ENCODE measurements around the gene DBN1. TPM values are rescaled to one million over a fixed set of nuclear protein-coding genes. Genes with fewer than 3 reads are reported as not detected.

Gene DBN1
- total and polyA plus RNA-seq, 2 donors (not counting 1 experiment from before 2014, with no cell fraction given) = 96.4 to 138 TPM

DNA sequence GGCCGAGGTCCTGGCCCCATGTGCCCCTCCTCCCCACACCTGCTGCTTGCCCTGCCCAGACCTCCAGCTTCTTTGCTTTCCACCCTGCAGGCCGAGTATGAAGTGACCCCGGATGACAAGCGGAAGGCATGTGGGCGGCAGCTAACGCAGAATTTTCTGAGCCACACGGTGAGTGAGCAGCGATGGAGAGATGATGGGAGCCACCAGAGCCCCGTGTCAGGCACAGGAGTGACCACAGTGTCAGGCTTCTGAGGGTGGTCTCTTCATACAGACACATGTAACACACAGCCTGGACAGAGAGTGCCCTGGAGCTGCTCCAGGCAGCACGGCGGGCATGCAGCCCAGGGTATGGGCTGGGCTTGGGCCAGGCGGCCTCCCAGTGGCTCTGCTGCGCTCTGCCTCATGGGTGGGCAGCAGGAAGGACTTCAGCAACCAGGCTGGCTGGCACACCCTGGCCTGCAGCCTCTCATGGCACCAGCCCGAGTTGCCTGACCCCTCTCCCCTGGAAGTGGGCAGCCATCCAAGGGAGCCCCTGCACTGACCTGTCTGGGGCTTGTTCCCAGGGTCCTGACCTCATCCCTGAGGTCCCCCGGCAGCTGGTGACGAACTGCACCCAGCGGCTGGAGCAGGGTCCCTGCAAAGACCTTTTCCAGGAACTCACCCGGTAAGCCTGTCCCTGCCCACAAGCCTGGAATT is 41.1 kb downstream of the DBN1 start:
- TF ChIP-seq, protein P1, sequence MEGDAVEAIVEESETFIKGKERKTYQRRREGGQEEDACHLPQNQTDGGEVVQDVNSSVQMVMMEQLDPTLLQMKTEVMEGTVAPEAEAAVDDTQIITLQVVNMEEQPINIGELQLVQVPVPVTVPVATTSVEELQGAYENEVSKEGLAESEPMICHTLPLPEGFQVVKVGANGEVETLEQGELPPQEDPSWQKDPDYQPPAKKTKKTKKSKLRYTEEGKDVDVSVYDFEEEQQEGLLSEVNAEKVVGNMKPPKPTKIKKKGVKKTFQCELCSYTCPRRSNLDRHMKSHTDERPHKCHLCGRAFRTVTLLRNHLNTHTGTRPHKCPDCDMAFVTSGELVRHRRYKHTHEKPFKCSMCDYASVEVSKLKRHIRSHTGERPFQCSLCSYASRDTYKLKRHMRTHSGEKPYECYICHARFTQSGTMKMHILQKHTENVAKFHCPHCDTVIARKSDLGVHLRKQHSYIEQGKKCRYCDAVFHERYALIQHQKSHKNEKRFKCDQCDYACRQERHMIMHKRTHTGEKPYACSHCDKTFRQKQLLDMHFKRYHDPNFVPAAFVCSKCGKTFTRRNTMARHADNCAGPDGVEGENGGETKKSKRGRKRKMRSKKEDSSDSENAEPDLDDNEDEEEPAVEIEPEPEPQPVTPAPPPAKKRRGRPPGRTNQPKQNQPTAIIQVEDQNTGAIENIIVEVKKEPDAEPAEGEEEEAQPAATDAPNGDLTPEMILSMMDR (conservative IDR thresholded peaks at IDR 0.05 in 1 of 2, IDR thresholded peaks at IDR 0.05 in 1 of 2; ENCODE audit: low read depth in 1 of 2, low read length in 2 of 2) = no peak
- TF ChIP-seq EZH2 (IDR thresholded peaks at IDR 0.05; ENCODE audit: low read length, missing control alignments) = no peak
- H3K79me2 ChIP-seq (ENCODE audit: control insufficient read depth, insufficient read depth, low read length) = peaks cover 15% of the 10 kb centered on the region
- H3K27me3 ChIP-seq (ENCODE audit: control insufficient read depth, insufficient read depth, low read length) = no peaks in the 10 kb centered on the region
- no peak overlapping the region for H3K9ac ChIP-seq (ENCODE audit: insufficient read depth, low read length)
- DNase-seq (ENCODE audit: low read depth in 2 of 2) = no peak
- no peak overlapping the region for H3K4me3 ChIP-seq (replicated peaks in 1 of 4; ENCODE audit: control extremely low read depth in 1 of 4, insufficient read depth in 1 of 4, low read depth in 3 of 4, low read length in 4 of 4)
- peaks cover 30% of the 10 kb centered on the region for H3K36me3 ChIP-seq (ENCODE audit: control insufficient read depth, insufficient read depth, low read length)
- no peak overlapping the region for H2AFZ ChIP-seq (ENCODE audit: low read length)
- peaks cover 6% of the 10 kb centered on the region for H3K4me1 ChIP-seq (ENCODE audit: control insufficient read depth, extremely low read depth, insufficient read depth, low read length)
- H4K20me1 ChIP-seq (ENCODE audit: control insufficient read depth, extremely low read depth, insufficient read depth, low read length) = no peaks in the 10 kb centered on the region
- no peak overlapping the region for H3K4me2 ChIP-seq (ENCODE audit: extremely low read depth, insufficient read depth, low read length)
- H3K27ac ChIP-seq (ENCODE audit: insufficient read depth, low read length) = no peak overlapping the region
- H3K9me3 ChIP-seq (ENCODE audit: control insufficient read depth, insufficient read depth, low read depth, low read length) = no peaks in the 10 kb centered on the region

DNA sequence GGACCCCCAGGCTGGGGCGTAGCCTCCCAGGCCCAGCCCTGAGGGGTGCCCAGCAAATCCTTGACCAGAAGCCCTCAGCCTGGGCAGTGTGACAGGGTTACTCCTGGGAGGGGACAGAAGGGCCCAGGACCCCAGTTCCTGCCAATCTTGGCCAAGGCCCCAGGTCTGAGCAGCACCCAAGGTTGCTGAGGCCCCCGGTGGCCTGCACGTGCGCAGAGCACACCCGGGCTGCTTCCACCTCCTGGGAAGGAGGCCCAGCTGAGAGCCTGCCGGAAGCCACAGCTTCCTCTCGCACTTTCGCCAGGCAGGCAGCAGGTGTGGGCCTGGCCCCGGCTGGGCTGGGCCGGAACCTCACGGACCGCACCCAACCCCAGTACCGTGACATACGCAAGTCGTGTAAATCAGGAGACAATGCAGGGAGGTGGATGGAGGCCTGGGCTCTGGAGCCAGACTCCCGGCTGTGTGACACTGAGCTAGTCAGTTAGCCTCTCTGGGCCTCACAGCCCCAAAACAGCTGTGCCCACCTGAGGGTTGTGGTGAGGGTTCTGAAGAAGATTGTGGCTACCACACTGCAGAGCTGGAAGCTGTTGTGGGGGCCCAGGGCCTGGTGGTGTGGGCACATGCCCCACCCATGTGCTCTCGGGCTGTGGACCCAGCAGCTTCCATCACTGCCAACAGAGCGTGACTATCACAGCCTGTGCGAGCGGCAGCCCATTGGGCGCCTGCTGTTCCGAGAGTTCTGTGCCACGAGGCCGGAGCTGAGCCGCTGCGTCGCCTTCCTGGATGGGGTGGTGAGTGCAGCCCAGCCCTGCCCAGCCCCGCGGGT is 41.9 kb downstream of the DBN1 start:
- no peaks in the 10 kb centered on the region for H3K9me3 ChIP-seq (ENCODE audit: control insufficient read depth, insufficient read depth, low read depth, low read length)
- H2AFZ ChIP-seq (ENCODE audit: low read length) = no peak overlapping the region
- peaks cover 21% of the 10 kb centered on the region for H3K79me2 ChIP-seq (ENCODE audit: control insufficient read depth, insufficient read depth, low read length)
- H3K4me2 ChIP-seq (ENCODE audit: extremely low read depth, insufficient read depth, low read length) = no peak overlapping the region
- H3K36me3 ChIP-seq (ENCODE audit: control insufficient read depth, insufficient read depth, low read length) = peaks cover 30% of the 10 kb centered on the region
- no peaks in the 10 kb centered on the region for H3K27me3 ChIP-seq (ENCODE audit: control insufficient read depth, insufficient read depth, low read length)
- H4K20me1 ChIP-seq (ENCODE audit: control insufficient read depth, extremely low read depth, insufficient read depth, low read length) = no peaks in the 10 kb centered on the region
- no peak for TF ChIP-seq EZH2 (IDR thresholded peaks at IDR 0.05; ENCODE audit: low read length, missing control alignments)
- TF ChIP-seq, protein P1 (conservative IDR thresholded peaks at IDR 0.05 in 1 of 2, IDR thresholded peaks at IDR 0.05 in 1 of 2; ENCODE audit: low read depth in 1 of 2, low read length in 2 of 2) = no peak
- DNase-seq (ENCODE audit: low read depth in 2 of 2) = no peak
- no peak overlapping the region for H3K9ac ChIP-seq (ENCODE audit: insufficient read depth, low read length)
- H3K4me1 ChIP-seq (ENCODE audit: control insufficient read depth, extremely low read depth, insufficient read depth, low read length) = peaks cover 8% of the 10 kb centered on the region
- no peak overlapping the region for H3K27ac ChIP-seq (ENCODE audit: insufficient read depth, low read length)
- H3K4me3 ChIP-seq (replicated peaks in 1 of 4; ENCODE audit: control extremely low read depth in 1 of 4, insufficient read depth in 1 of 4, low read depth in 3 of 4, low read length in 4 of 4) = no peak overlapping the region

DNA sequence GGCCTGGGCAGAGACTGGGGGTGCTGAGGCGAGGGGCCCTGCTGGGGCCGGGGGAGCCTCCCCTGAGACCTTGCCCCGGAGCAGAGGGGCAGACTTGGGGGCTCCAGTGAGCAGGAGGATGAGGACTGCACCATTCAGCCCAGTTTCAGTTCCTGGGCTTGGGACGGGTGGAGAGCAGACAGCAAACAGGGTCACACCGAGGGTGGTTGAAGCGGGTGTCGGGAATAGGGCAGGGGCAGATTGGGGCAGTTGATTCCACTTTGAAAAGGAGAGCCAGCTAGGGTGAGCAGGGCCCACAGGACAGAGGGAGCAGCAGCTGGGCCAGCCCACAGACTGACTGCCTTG is 42.5 kb downstream of the DBN1 start:
- DNase-seq (ENCODE audit: low read depth in 2 of 2) = no peak
- Histone ChIP-seq H3K4me2 (ENCODE audit: extremely low read depth, insufficient read depth, low read length) (no peak overlapping the region), H3K4me3 (replicated peaks in 1 of 4; ENCODE audit: control extremely low read depth in 1 of 4, insufficient read depth in 1 of 4, low read depth in 3 of 4, low read length in 4 of 4) (no peak overlapping the region)

More for the DNA sequence above, 42.5 kb downstream of the DBN1 start:
- no peaks in the 10 kb centered on the region for H3K9me3 ChIP-seq (ENCODE audit: control insufficient read depth, insufficient read depth, low read depth, low read length)
- H3K9ac ChIP-seq (ENCODE audit: insufficient read depth, low read length) = no peak overlapping the region
- H3K4me1 ChIP-seq (ENCODE audit: control insufficient read depth, extremely low read depth, insufficient read depth, low read length) = peaks cover 8% of the 10 kb centered on the region
- H3K79me2 ChIP-seq (ENCODE audit: control insufficient read depth, insufficient read depth, low read length) = peaks cover 21% of the 10 kb centered on the region
- H2AFZ ChIP-seq (ENCODE audit: low read length) = no peak overlapping the region
- TF ChIP-seq, protein P1 (conservative IDR thresholded peaks at IDR 0.05 in 1 of 2, IDR thresholded peaks at IDR 0.05 in 1 of 2; ENCODE audit: low read depth in 1 of 2, low read length in 2 of 2) = no peak
- TF ChIP-seq EZH2 (IDR thresholded peaks at IDR 0.05; ENCODE audit: low read length, missing control alignments) = no peak
- no peaks in the 10 kb centered on the region for H4K20me1 ChIP-seq (ENCODE audit: control insufficient read depth, extremely low read depth, insufficient read depth, low read length)
- H3K36me3 ChIP-seq (ENCODE audit: control insufficient read depth, insufficient read depth, low read length) = peaks cover 30% of the 10 kb centered on the region
- no peak overlapping the region for H3K27ac ChIP-seq (ENCODE audit: insufficient read depth, low read length)
- H3K27me3 ChIP-seq (ENCODE audit: control insufficient read depth, insufficient read depth, low read length) = no peaks in the 10 kb centered on the region

All from fibroblast of lung (primary cell).